ENCODE measurements around the gene DNAJC7.
"Not testable (repeated sequence)": the region's sequence is repeated elsewhere in the genome, so short reads cannot be mapped to it uniquely, and the experiment has no call there.

The DNAJC7 gene

DNA sequence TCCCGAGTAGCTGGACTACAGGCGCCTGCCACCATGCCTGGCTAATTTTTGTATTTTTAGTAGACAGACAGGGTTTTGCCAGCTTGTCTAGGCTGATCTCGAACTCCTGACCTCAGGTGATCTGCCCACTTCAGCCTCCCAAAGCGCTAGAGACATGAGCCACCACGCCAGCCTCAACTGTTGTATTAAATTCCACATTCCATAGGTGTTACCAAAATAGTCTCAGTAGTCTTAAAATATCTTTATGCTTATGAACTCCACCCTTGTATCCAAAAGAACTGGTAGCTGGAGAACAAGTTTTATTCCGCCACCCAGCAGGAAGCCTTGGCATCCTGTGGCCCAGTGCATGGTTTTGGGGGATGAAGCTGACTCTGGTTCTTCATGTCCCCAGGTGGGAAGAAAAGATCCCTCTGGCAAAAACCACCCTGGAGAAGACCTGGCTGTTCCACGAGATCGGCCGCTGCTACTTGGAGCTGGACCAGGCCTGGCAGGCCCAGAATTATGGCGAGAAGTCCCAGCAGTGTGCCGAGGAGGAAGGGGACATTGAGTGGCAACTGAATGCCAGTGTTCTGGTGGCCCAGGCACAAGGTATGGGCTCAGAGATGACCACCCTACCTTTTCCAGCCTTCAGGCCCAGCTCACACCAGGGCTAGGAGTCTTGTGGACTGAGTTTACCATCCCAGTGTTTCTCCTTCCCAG lies 68.3 kb downstream of the DNAJC7 start:
- no peak for DNase-seq

DNA sequence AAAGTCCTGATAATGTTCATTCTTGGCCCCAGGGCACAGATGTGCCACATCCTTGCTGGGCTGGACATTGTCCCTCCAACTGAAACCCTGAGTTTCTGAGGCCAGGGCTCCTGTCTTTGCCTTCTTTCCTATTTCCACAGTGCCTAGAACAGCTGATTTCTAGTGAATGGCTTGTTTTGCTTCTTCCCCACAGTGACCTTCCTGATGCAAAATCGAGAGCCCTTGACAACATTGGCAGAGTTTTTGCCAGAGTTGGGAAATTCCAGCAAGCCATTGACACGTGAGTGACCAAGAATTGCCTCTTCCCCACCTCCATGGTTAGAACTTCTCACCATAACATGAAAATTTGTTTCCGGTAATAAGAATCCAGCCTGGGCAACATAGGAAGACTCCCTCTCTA lies 72.3 kb downstream of the DNAJC7 start:
- DNase-seq, result no peak

DNA sequence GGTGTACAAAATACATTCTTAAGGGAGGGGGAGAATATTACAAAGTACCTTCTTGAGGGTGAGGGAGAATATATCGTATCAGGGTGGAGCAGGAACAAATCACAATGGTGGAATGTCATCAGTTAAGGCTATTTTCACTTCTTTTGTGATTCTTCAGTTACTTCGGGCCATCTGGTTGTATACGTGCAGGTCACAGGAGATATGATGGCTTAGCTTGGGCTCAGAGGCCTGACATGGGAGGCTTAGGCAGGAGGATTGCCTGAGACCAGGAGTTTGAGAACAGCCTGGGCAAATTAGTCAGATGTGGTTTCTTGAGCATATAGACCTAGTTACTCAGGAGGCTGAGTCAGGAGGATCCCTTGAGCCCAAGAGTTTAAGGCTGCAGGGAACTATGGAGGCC lies 73.7 kb downstream of the DNAJC7 start:
- no peak for DNase-seq

DNA sequence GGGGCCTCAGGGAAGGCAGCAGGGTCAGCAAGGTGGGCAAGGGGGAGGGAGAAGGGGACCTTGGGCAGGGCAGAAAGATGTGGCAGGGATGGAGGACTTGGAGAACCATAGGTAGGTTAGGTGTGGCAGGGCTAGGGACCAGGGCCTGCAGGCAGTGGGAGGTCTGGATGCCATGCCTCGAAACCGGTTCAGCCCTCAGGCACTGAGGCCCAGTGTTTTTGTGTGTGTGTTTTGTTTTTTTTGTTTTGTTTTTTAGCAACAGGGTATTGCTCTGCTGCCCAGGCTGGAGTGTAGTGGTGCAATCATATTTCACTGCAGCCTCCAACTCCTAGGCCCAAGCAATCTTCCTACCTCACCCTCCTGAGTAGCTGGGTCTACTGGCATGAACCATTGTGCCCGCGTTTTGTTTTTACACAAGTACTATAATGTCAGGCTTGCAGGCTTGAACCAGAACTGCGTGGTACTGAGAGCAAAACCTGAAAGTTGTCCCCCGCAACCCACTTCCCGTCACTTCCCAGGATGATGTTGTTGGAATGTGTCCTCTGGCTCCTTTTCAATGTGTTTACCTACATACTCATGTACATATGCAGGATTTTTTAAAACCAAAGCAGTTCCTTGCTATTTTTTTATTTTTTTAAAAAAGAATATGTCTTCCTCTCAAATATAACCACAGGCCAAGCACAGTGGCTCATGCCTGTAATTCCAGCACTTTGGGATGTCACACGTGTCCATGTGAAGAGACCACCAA lies 74.4 kb downstream of the DNAJC7 start:
- DNase-seq, result no peak

DNA sequence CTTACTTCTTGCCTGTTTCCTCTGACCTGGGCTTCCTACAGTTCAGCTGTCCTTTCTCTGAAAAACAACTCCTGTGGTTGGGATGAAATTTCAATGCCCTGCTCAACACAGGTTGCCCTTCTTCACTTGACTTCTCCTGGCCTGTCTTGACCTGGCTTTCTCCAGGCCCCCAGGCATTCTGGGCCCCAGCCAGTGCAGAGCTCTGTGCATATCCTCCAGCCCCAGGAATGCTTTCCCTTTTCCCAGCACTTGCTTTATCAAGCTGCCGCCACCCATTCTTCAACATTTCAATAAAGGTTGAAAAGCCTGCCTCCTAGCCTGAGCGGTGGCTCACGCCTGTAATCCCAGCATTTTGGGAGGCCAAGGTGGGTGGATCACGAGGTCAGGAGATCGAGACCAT lies 76.1 kb downstream of the DNAJC7 start:
- no peak for DNase-seq

DNA sequence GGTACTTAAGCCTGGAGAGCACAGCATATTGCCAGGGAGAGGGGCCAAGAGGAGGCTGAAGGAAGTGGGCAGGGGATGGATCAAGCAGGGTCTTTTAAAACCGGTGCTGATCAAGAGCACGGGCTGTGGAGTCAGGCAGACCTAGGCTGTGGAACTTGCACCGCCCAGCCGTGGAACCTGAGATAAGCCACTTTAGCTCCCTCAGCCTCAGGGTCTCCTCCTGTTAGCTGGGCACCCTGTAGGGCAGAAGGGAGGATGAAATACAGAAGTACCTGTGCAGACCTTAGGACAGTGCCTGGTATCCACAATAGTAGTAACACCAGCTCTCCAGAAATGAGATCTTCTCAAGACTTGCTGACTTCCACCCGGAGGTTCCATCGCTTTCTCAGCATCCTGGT lies 77.5 kb downstream of the DNAJC7 start:
- no peak for DNase-seq

DNA sequence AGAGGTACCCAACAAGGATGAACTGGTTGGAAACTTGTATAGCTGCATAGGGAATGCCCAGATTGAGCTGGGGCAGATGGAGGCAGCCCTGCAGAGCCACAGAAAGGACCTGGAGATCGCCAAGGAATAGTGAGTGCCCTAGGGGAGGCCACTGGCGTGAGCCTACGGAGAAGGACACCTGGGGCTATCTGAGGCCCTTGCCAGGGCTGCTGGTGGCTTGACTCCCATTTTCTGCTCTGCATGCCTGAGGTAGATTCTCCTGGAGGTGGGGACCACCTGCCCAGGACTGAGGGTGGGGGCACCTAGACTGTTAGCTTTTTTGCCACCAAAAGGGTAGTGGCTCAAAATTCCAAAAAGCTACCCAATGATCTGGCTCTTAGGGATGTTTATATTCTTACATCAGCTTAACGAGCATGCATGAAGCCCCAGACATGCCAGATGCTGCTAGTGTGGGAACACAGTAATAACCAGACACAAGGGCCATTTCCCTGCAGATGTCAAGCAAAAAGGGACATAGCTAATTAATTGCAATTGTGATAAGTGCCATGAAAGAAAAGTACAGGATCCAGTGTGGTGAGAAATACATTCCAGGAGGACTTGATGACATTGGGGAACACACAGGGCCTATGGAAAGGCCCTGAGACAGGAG lies 78.1 kb downstream of the DNAJC7 start:
- no peak for DNase-seq

DNA sequence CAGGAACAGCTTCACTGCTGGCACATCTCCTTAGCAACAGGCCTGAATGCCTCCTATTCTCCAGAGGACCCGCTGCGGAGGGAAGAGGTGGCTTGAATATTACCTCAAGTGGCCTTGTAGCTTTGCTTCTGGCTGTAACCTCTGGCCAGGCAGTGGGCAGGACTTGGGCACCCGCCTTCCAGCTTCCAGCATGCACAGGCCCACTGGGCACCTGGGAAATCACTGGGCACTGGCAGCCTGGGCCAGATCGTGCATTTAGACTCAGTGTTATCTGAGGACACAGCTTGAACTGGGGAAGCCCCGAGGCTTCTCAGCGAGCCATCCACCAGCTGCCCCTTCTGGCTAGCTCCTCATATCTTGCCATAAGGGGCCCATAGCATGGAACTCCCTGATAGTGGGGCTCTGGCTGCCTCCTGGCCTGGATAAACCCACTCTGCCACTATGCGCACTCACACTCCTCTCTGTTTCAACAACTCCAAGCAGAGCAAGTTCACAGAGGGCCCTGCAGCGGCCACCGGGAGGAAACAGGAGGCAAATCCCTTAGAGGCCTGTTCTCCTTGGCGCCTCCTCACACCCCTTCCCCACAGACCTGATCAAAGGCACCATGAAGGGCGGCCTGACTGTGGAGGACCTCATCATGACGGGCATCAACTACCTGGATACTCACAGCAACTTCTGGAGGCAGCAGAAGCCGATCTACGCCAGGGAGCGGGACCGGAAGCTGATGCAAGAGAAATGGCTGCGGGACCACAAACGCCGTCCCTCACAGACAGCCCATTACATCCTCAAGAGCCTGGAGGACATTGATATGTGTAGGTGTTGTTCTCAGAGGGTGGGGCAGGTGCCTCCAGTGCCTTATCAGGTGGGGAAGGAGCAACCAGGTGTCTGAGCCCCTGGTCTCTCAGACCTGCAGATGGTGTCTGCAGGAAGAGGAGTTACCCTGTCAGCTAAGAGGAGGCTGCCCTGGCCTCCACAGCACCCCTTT lies 79.0 kb downstream of the DNAJC7 start:
- no peak for DNase-seq

DNA sequence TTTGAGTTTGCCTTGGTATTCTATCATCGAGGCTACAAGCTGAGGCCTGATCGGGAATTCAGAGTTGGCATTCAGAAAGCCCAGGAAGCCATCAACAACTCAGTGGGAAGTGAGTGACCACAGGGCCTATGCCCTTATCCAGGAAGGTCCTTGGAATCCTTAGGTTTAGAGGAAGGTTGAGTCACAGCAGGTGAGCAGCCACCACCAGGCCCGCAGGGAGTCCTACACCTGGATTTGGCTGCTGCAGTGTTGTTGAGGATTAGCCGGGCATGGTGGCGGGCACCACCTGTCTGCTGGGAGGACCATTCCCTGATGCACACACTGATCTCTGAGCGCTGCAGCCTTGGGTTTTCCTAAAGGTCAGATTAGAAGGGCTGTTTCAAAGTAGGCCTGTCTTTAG lies 81.6 kb downstream of the DNAJC7 start:
- DNase-seq, result no peak

DNA sequence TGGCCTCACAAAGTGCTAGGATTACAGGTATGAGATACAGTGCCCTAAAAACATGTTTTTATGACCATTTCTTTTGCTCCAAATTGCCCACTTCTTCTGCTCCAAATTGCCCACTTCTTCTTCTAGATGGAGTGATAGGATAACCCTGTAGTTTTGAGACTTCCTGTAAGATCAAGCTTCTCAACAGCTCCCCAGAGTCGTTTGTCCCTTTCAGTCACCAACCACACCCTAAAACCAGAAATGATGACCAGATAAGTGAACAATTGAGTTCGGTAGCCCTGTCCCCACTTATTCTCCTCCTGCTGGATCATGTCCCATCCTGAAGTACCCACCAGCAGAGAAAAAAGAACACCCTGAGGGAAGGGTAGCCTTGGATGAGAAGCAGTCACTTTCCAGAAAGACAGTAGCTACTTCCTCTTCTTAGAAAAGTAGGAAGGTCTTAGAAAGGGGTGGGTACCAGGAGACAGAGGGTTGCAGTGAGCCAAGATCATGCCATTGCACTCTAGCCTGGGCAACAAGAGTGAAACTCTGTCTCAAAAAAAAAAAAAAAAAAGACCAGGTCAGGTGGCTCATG lies 84.3 kb downstream of the DNAJC7 start:
- DNase-seq, result no peak

DNA sequence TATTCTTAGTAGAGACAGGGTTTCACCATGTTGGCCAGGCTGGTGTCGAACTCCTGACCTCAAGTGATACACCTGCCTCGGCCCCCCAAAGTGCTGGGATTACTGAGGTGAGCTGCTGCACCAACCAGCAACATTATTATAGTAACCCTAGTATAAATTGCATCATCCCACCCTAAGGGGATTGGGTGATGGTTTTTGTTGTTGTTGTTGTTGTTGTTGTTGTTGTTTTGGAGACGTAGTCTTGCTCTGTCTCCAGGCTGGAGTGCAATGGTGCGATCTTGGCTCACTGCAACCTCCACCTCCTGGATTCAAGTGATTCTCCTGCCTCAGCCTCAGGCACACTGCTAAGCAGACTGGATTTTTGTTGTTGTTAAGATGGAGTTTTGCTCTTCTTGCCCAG lies 85.5 kb downstream of the DNAJC7 start:
- not testable (repeated sequence) for DNase-seq

DNA sequence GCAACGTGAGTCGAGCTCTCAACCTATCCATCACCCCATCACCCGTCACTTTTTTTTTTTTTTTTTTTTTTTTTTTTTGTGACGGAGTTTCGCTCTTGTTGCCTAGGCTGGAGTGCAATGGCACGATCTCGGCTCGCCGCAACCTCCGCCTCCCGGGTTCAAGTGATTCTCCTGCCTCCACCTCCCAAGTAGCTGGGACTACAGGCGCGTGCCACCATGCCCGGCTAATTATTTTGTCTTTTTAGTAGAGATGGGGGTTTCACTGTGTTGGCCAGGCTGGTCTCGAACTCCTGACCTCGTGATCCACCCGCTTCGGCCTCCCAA lies 86.4 kb downstream of the DNAJC7 start:
- DNase-seq, result not testable (repeated sequence)

DNA sequence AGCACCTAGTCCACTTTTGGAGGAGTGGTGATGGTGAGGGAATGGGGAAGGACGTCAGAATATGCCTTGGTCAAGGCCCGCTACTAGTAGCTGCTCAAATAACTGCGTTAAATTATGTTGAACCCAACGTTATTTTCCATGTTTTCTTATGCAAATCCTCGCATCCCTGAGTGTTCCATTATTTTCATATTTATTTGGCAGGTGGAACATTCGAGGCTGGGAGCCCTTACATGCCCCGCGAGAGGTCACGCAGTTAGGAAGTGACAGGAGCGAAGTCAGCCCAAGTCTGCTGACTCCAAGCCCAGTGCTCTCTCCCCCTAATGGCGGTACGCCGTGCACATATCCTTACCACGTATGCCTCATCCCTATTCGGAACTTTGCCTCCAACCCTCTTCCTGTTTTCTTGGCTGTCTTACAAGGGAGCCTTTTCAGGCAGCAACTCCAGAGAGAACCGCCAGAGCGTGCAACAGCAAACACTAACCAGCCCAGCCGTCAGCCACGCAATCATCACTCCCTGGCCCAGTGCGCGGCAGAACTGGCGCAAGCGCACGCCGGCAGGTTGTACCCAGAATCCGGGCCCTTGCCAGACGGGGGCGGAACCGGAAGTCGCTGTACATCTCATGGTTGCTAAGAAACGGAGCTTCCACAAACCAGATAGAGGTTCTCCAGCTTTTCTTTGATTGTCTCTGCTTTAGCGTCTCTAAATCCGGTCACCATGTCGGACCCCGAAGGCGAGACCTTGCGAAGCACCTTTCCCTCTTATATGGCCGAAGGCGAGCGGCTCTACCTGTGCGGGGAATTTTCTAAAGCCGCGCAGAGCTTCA lies 87.0 kb downstream of the DNAJC7 start, which contains the start of gene ODAD4:
TSS of gene ODAD4 (plus strand) at position 609 of the 824 bp plus-strand sequence. CDS start at position 716, 107 bp downstream.
- DNase-seq, result peak; percentile 92

DNA sequence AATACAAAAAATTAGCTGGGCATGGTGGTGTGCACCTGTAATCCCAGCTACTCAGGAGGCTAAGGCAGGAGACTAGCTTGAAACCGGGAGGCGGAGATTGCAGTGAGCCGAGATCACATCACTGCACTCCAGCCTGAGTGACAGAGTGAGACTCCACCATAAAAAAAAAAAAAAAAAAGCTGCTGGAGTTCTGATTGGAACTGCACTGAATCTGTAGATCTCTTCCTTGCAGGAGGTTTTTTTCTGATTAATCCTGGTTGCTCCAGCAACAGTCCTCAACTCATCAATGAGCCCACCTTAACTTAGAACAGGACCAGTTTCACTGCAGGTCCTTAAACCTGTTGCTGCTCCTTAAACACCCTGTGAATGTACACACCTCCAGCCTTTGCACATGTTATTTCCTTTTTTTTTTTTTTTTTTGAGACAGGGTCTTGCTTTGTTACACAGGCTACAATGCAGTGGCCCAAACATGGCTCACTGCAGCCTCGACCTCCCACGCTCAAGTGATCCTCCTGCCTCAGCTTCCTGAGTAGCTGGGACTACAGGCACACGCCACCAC lies 88.5 kb downstream of the DNAJC7 start:
- DNase-seq, result no peak

All from NK-92 treated with Interleukin-12 subunit alpha and Interleukin-12 subunit beta, amount 100 ng/mL, for 24 hours (cell line).